ENCODE results near the gene OTUB1. TPM values are rescaled to one million over a fixed set of nuclear protein-coding genes. Genes with fewer than 3 reads are reported as not detected.
A peak's percentile ranks its signal among the peaks of the same experiment; 100 is the strongest.
"Not testable (repeated sequence)": the region's sequence is repeated elsewhere in the genome, so short reads cannot be mapped to it uniquely, and the experiment has no call there.

The OTUB1 gene
- total RNA-seq, 1 experiment from 2014 or later: 76.6 TPM

- Histone ChIP-seq H3K27me3 (ENCODE audit: control insufficient read depth, insufficient read depth, low read length) (no peaks in the 10 kb centered on the region), H3K4me3 (ENCODE audit: insufficient read depth, low read depth, low read length) (no peak overlapping the region), H3K36me3 (replicated peaks; ENCODE audit: control insufficient read depth, insufficient read depth, low read length) (no peaks in the 10 kb centered on the region)
- peak; percentile 85 for DNase-seq
Measured at GRCh38 chr11:63961608-63962412, 24.4 kb upstream of the OTUB1 start.

- not testable (repeated sequence) for H3K27me3 ChIP-seq (ENCODE audit: control insufficient read depth, insufficient read depth, low read length); DNase-seq; H3K4me3 ChIP-seq (ENCODE audit: insufficient read depth, low read depth, low read length); H3K36me3 ChIP-seq (replicated peaks; ENCODE audit: control insufficient read depth, insufficient read depth, low read length)
Measured at GRCh38 chr11:63963895-63964294, 22.3 kb upstream of the OTUB1 start.

- H3K36me3 ChIP-seq (replicated peaks; ENCODE audit: control insufficient read depth, insufficient read depth, low read length): no peaks in the 10 kb centered on the region
- H3K27me3 ChIP-seq (ENCODE audit: control insufficient read depth, insufficient read depth, low read length): peaks cover 2% of the 10 kb centered on the region; the same call in 1 of the 2 replicates
- H3K4me3 ChIP-seq (ENCODE audit: insufficient read depth, low read depth, low read length): no peak overlapping the region
- DNase-seq: no peak
Measured at GRCh38 chr11:63966444-63966843, 19.8 kb upstream of the OTUB1 start.

DNA sequence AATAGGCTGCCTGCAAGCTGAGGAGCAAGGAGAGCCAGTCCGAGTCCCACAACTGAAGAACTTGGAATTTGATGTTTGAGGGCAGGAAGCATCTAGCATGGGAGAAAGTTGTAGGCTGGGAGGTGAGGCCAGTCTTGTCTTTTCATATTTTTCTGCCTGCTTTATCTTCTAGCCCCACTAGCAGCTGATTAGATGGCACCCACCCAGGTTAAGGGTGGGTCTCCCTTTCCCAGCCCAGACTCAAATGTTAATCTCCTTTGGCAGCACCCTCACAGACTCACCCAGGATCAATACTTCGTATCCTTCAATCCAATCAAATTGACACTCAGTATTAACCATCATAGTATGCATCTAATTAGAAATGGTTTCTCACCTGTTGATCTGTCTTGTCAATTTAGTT lies 16.8 kb upstream of the OTUB1 start:
- H3K4me3 ChIP-seq (ENCODE audit: insufficient read depth, low read depth, low read length): no peak overlapping the region
- H3K36me3 ChIP-seq (replicated peaks; ENCODE audit: control insufficient read depth, insufficient read depth, low read length): no peaks in the 10 kb centered on the region
- DNase-seq: no peak
- H3K27me3 ChIP-seq (ENCODE audit: control insufficient read depth, insufficient read depth, low read length): peaks cover 2% of the 10 kb centered on the region; the same call in 1 of the 2 replicates

- no peaks in the 10 kb centered on the region for H3K36me3 ChIP-seq (replicated peaks; ENCODE audit: control insufficient read depth, insufficient read depth, low read length)
- no peak for DNase-seq
- no peak overlapping the region for H3K4me3 ChIP-seq (ENCODE audit: insufficient read depth, low read depth, low read length)
- peaks cover 2% of the 10 kb centered on the region; the same call in 1 of the 2 replicates for H3K27me3 ChIP-seq (ENCODE audit: control insufficient read depth, insufficient read depth, low read length)
Measured at GRCh38 chr11:63970902-63971301, 15.3 kb upstream of the OTUB1 start.

DNA sequence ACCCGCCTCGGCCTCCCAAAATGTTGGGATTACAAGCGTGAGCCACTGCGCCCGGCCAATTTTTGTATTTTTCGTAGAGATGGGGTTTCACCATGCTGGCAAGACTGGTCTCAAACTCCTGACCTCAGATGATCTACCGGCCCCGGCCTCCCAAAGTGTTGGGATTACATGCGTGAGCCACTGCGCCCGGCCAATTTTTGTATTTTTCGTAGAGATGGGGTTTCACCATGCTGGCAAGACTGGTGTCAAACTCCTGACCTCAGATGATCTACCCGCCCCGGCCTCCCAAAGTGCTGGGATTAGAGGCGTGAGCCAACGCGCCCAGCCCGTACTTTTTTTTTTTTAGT lies 12.4 kb upstream of the OTUB1 start:
- not testable (repeated sequence) for DNase-seq; H3K4me3 ChIP-seq (ENCODE audit: insufficient read depth, low read depth, low read length); H3K36me3 ChIP-seq (replicated peaks; ENCODE audit: control insufficient read depth, insufficient read depth, low read length); H3K27me3 ChIP-seq (ENCODE audit: control insufficient read depth, insufficient read depth, low read length)

DNA sequence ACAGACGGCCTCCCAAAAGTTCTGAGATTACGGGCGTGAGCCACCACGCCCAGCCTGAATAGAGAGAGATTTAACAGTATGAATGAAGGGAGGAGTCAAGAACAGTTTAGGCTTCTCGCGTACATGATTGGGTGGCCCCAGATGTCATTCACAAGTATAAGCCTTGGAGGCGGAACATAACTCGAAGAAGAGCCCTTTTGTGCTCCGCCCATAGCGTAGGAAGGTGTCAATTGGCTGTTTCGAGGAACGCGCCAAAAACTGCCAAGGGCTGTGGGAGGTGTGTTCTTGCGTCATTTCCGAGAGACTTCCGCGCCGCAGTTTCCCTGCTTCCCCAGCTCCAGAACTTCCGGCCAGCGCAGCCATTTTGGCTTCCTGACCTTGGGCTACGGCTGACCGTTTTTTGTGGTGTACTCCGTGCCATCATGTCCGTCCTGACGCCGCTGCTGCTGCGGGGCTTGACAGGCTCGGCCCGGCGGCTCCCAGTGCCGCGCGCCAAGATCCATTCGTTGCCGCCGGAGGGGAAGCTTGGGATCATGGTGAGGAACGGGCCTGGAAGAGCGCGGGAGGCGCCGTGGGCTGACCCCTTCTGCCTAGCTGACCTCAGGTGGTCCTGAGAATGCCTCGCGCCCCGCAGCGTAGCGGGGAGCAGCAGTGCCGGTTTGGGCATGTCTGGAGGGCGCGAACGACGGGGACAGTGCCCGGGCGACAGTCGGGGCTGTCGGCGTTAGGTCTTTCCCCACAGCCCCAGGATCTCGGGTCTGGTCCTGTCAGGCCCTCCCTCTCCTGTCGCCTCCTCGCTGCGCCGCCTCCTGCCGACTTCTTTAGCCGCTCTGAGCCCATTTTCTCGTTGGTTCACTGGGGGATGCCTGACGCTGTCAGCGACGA lies 11.7 kb upstream of the OTUB1 start, which contains the start of gene COX8A:
COX8A (plus strand) TSS at position 362 of the 885 bp plus-strand sequence; CDS start at position 423, 61 bp downstream.
- Histone ChIP-seq H3K36me3 (replicated peaks; ENCODE audit: control insufficient read depth, insufficient read depth, low read length) (peaks cover 6% of the 10 kb centered on the region), H3K27me3 (ENCODE audit: control insufficient read depth, insufficient read depth, low read length) (no peaks in the 10 kb centered on the region), H3K4me3 (ENCODE audit: insufficient read depth, low read depth, low read length) (peak within 1 kb of the TSS; percentile 99)
- DNase-seq: peak; percentile 97

DNA sequence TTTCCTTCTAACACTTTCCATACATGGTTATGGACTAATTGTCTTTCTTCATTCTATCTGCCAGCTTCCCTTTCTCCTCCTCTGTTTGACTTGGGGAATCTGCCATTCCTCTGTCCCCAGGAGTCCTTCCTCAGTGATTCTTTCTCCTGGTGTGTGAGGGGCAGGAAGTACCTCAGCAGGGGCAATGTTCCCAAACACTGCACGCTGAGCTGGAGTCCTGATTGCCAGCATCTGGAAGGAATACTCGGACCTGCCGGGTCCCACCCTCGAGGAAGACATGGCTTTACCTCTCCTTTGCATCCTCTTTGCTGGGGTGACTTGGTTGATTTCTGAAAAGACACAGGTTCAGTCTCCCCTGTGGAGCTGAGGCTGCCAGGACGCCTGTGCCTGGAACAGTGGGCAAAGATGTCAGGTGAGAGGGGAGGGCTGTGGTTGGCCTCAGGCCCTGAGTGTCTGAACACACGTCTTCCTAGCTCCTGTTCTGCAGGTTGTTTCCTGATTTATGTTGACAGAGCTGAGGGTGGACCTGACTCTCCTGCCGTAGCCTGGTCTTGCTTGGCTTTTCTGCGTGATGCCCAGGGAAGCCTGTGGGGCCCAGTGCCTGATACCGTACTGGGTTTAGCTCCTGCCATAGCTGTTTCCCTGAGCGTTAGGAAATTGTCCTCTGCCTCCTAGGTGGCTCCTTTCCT lies 7.5 kb upstream of the OTUB1 start:
- Histone ChIP-seq H3K4me3 (ENCODE audit: insufficient read depth, low read depth, low read length) (no peak overlapping the region), H3K27me3 (ENCODE audit: control insufficient read depth, insufficient read depth, low read length) (no peaks in the 10 kb centered on the region), H3K36me3 (replicated peaks; ENCODE audit: control insufficient read depth, insufficient read depth, low read length) (peaks cover 6% of the 10 kb centered on the region)
- DNase-seq: peak; percentile 80

DNA sequence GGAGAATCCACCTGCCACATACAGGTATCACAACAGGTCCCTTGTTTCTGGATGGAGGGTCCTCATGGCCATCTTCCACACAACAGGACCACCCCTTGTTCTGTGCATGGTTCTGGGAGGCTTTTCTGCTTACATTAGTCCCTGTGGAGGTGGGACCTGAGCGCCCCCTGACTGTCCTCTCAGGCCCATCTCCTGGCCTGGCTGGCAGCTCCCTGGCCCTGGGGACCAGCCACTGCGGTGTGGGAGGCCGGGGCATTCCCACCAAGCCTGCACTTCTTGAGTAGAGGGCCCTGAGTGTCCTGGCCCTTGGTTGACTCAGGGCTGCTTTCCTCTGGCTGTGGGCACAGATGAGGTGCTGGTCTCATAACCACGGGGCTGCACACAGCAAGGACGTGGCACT lies 6.8 kb upstream of the OTUB1 start:
- DNase-seq: peak; percentile 51
- Histone ChIP-seq H3K36me3 (replicated peaks; ENCODE audit: control insufficient read depth, insufficient read depth, low read length) (peaks cover 6% of the 10 kb centered on the region), H3K27me3 (ENCODE audit: control insufficient read depth, insufficient read depth, low read length) (no peaks in the 10 kb centered on the region), H3K4me3 (ENCODE audit: insufficient read depth, low read depth, low read length) (no peak overlapping the region)

DNA sequence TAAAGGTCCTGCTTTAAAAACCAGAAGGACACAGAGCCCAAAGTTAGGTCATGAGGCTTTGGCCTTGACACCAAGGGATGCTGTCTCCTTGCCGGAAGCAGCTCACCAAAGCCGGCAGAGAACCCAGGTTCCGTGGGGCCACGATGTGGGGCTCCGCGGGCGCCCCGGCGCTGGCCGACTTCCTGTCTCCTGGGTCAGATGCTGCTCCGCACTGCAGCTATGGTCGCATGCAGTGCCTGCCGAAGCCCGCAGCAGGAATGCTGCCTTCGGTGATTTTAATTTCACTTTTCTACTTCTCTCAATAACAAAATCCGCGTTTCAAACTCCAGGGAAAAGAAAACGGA lies 454 bp upstream of the OTUB1 start:
- peak; percentile 81 for DNase-seq
- Histone ChIP-seq H3K36me3 (replicated peaks; ENCODE audit: control insufficient read depth, insufficient read depth, low read length) (peaks cover 14% of the 10 kb centered on the region), H3K4me3 (ENCODE audit: insufficient read depth, low read depth, low read length) (peak overlapping the region; percentile 96), H3K27me3 (ENCODE audit: control insufficient read depth, insufficient read depth, low read length) (no peaks in the 10 kb centered on the region)

DNA sequence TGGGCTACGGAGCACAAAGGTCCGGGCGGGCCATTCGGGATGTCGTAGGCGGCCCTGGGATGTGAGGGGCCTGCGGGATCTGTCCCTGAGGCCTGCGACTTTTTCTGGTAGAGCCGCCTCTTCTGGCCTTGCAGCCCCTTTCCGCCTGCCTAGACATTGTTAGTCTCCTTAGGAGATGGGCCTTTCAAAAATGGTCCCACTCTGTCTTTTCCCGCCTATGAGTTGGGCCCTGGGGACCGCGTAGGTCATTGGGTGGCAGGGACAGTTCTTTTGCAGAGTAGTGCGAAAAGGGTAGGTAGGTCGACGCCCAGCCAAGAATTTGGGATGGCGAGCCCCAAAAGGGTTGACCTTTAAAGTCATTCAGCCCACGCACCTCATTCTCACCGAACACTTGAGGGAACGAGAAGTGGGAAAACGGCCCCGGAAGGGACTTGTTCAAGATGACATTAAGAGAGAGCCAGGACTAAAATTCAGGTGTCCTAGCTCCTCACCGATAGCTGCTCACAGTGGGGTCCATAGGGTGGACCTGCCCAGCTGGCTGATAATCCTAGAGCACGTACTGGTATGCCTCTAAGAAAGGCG lies 785 bp downstream of the OTUB1 start:
- no peaks in the 10 kb centered on the region for H3K27me3 ChIP-seq (ENCODE audit: control insufficient read depth, insufficient read depth, low read length)
- peaks cover 22% of the 10 kb centered on the region for H3K36me3 ChIP-seq (replicated peaks; ENCODE audit: control insufficient read depth, insufficient read depth, low read length)
- peak overlapping the region; percentile 96 for H3K4me3 ChIP-seq (ENCODE audit: insufficient read depth, low read depth, low read length)
- no peak for DNase-seq

GRCh38 chr11:63991558-63991957 lies 5.3 kb downstream of the OTUB1 start:
- DNase-seq: no peak
- Histone ChIP-seq H3K36me3 (replicated peaks; ENCODE audit: control insufficient read depth, insufficient read depth, low read length) (peaks cover 27% of the 10 kb centered on the region), H3K27me3 (ENCODE audit: control insufficient read depth, insufficient read depth, low read length) (no peaks in the 10 kb centered on the region)

DNA sequence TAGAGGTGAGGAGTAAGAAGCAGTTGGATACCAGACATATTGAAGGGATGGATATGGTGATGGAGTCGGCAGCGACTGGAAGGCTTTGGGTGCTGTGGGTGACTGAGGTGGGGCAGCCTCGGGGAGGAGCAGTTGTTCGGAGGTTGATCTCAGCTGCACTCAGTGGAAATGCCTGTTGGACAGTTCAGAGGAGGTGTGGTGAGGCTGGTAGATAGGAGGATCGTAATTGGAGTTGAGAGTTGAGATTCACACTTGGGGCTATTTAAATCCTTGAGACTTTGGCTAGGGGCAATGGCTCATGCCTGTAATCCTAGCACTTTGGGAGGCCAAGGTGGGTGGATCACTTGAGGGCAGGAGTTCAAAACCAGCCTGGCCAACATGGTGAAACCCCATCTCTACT lies 6.9 kb downstream of the OTUB1 start:
- Histone ChIP-seq H3K27me3 (ENCODE audit: control insufficient read depth, insufficient read depth, low read length) (no peaks in the 10 kb centered on the region), H3K4me3 (ENCODE audit: insufficient read depth, low read depth, low read length) (no peak overlapping the region), H3K36me3 (replicated peaks; ENCODE audit: control insufficient read depth, insufficient read depth, low read length) (peaks cover 28% of the 10 kb centered on the region)
- DNase-seq: no peak

More at GRCh38 chr11:63991558-63991957, 5.3 kb downstream of the OTUB1 start:
- no peak overlapping the region for H3K4me3 ChIP-seq (ENCODE audit: insufficient read depth, low read depth, low read length)

DNA sequence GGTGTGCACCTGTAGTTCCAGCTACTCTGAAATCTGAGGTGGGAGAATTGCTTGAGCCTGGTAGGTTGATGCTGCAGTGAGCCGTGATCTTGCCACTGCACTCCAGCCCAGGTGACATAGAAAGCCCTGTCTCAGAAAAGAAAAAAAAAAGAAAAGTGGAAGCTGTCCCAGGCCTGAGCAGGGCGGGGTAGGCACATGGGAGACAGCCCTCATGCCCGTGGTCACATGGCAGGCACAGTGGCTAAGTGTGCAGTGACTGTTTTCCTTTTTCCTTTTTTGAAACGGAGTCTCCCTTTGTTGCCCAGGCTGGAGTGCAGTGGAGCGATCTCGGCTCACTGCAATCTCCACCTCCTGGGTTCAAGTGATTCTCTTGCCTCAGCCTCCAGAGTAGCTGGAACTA lies 7.8 kb downstream of the OTUB1 start:
- no peak for DNase-seq
- Histone ChIP-seq H3K27me3 (ENCODE audit: control insufficient read depth, insufficient read depth, low read length) (no peaks in the 10 kb centered on the region), H3K4me3 (ENCODE audit: insufficient read depth, low read depth, low read length) (no peak overlapping the region), H3K36me3 (replicated peaks; ENCODE audit: control insufficient read depth, insufficient read depth, low read length) (peaks cover 22% of the 10 kb centered on the region)

All from H7 (cell line).